ENCODE measurements around the gene ASTN2. TPM values are rescaled to one million over a fixed set of nuclear protein-coding genes. Genes with fewer than 3 reads are reported as not detected.

ASTN2 gene
- total and polyA plus RNA-seq, 2 donors (not counting 3 experiments of a cell fraction or from before 2014, with no cell fraction given): 1.0 to 1.9 TPM

DNA sequence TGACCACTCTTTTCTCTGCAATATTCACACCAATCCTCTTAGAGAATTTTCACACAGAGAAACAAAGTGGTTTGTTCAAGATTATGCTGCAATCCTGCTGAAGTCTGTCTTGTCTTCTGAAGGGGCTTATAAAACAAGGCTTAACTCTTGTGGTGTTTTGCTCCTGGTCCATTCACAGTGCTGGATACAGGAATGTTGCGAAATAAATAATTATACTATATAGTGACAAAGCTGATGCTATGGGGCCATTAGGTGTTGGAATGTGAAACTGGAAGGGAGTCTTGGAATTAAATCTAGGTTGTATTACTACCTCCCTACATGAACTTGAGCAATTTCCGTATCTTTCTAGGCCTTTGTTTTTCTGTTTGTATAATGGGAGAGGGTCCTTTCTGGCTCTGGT, 557.5 kb downstream of the ASTN2 start:
- DNase-seq (ENCODE audit: low read depth, low spot score): no peak
- H3K27ac ChIP-seq (ENCODE audit: insufficient read depth, low read depth, low read length): no peak overlapping the region
- H3K36me3 ChIP-seq (ENCODE audit: control insufficient read depth in 2 of 2, extremely low read depth in 1 of 2, insufficient read depth in 2 of 2, low read length in 2 of 2): no peaks in the 10 kb centered on the region
- dilution Hi-C loops (cut with MboI; ENCODE audit: extremely low pct_ligation_motif_present, low sequenced_read_pairs) (no loop called here), intact Hi-C loops (cut with micrococcal nuclease) (no loop called here)
- H3K79me2 ChIP-seq (ENCODE audit: control insufficient read depth, insufficient read depth, low read length): no peaks in the 10 kb centered on the region
- no peaks in the 10 kb centered on the region for H4K20me1 ChIP-seq (replicated peaks; ENCODE audit: control insufficient read depth, extremely low read depth, insufficient read depth, low read length)
- ChIA-PET CTCF (no interaction called here), POLR2A (no interaction called here)
- no peaks in the 10 kb centered on the region for H3K9me3 ChIP-seq (replicated peaks; ENCODE audit: control insufficient read depth, insufficient read depth, low read length)
- no peaks in the 10 kb centered on the region for H3K4me1 ChIP-seq (ENCODE audit: control insufficient read depth, extremely low read depth, insufficient read depth, low read length)
- no peaks in the 10 kb centered on the region for H3K9me1 ChIP-seq (replicated peaks; ENCODE audit: control insufficient read depth, extremely low read depth, insufficient read depth, low read length)
- no peak overlapping the region for H3K4me3 ChIP-seq (replicated peaks in 1 of 3; ENCODE audit: insufficient read depth in 1 of 3, low read depth in 1 of 3, low read length in 3 of 3)
- H3K4me2 ChIP-seq (ENCODE audit: insufficient read depth, low read length): no peak overlapping the region
- no peak overlapping the region for H2AFZ ChIP-seq (ENCODE audit: low read depth, low read length)
- FAIRE-seq: no peak
- H3K27me3 ChIP-seq (ENCODE audit: control insufficient read depth in 2 of 2, insufficient read depth in 2 of 2, low read length in 2 of 2): no peaks in the 10 kb centered on the region
- no peak for TF ChIP-seq FOS (IDR thresholded peaks at IDR 0.05; ENCODE audit: borderline replicate concordance, insufficient read depth, low read length)
- TF ChIP-seq GATA2 (IDR thresholded peaks at IDR 0.05; ENCODE audit: insufficient read depth, insufficient read length, low read depth, low read length): no peak
- TF ChIP-seq, protein P1, sequence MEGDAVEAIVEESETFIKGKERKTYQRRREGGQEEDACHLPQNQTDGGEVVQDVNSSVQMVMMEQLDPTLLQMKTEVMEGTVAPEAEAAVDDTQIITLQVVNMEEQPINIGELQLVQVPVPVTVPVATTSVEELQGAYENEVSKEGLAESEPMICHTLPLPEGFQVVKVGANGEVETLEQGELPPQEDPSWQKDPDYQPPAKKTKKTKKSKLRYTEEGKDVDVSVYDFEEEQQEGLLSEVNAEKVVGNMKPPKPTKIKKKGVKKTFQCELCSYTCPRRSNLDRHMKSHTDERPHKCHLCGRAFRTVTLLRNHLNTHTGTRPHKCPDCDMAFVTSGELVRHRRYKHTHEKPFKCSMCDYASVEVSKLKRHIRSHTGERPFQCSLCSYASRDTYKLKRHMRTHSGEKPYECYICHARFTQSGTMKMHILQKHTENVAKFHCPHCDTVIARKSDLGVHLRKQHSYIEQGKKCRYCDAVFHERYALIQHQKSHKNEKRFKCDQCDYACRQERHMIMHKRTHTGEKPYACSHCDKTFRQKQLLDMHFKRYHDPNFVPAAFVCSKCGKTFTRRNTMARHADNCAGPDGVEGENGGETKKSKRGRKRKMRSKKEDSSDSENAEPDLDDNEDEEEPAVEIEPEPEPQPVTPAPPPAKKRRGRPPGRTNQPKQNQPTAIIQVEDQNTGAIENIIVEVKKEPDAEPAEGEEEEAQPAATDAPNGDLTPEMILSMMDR (IDR thresholded peaks at IDR 0.05; ENCODE audit: extremely low read depth in 1 of 2, insufficient read depth in 1 of 2, low read depth in 1 of 2, low read length in 2 of 2): no peak
- no peak for TF ChIP-seq POLR2A (IDR thresholded peaks at IDR 0.05; ENCODE audit: low read depth, low read length)
- TF ChIP-seq JUN (IDR thresholded peaks at IDR 0.05; ENCODE audit: borderline replicate concordance, insufficient read depth, insufficient read length, low read depth): no peak
- TF ChIP-seq, protein P2, sequence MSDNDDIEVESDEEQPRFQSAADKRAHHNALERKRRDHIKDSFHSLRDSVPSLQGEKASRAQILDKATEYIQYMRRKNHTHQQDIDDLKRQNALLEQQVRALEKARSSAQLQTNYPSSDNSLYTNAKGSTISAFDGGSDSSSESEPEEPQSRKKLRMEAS (IDR thresholded peaks at IDR 0.05; ENCODE audit: insufficient read depth, insufficient read length): no peak
- TF ChIP-seq EZH2 (IDR thresholded peaks at IDR 0.05; ENCODE audit: borderline replicate concordance, low read depth, low read length, severe bottlenecking): no peak
- TF ChIP-seq POLR2AphosphoS5 (IDR thresholded peaks at IDR 0.05; ENCODE audit: insufficient read depth, low read depth, low read length): no peak
- TF ChIP-seq MYC (IDR thresholded peaks at IDR 0.05; ENCODE audit: low read depth, low read length): no peak
- BruUV-seq (replicated peaks): no TSS peak
- H3K9ac ChIP-seq (replicated peaks; ENCODE audit: extremely low read depth, insufficient read depth, low read length): no peak overlapping the region

All from endothelial cell of umbilical vein (primary cell).